SK-N-SH treated with all-trans-retinoic acid at 6 μM for 48 hours (cell line): ENCODE measurements around the gene MRAP.

Experiments
- ATAC-seq: fragments of 200-7000 bp; cut with Tn5 transposase; 3 replicates; pipeline ENCODE4 v1.9.1; 2020; ENCODE audit warnings: mild to moderate bottlenecking, moderate library complexity
- ARNTL ChIP-seq: fragments of 450-650 bp; formaldehyde crosslinking; IDR thresholded peaks from 2 replicates; pipeline ENCODE4 v1.5.0; 2020; ENCODE audit warnings: low read depth, mild to moderate bottlenecking, moderate library complexity, borderline replicate concordance
- BACH2 ChIP-seq: fragments of 250-450 bp; sonication (Bioruptor Pico); IDR thresholded peaks from 2 replicates; pipeline ENCODE4 v1.9.0; 2021; ENCODE audit warnings: mild to moderate bottlenecking, borderline replicate concordance
- CREB5 ChIP-seq: fragments of 250-450 bp; sonication (Bioruptor Pico); IDR thresholded peaks from 2 replicates; pipeline ENCODE4 v1.5.1; 2020; ENCODE audit warnings: low read depth, mild to moderate bottlenecking, moderate library complexity
- CSDC2 ChIP-seq: fragments of 250-450 bp; sonication (Bioruptor Pico); IDR thresholded peaks from 2 replicates; pipeline ENCODE4 v1.5.0; 2020; ENCODE audit warnings: mild to moderate bottlenecking, moderate library complexity
- CSRNP3 ChIP-seq: fragments of 250-450 bp; sonication (Bioruptor Pico); IDR thresholded peaks from 2 replicates; pipeline ENCODE4 v1.5.1; 2021; ENCODE audit warnings: mild to moderate bottlenecking, moderate library complexity
- ESRRG ChIP-seq: fragments of 250-450 bp; sonication (Bioruptor Pico); IDR thresholded peaks from 2 replicates; pipeline ENCODE4 v1.6.1; 2021; ENCODE audit warnings: mild to moderate bottlenecking
- OSR1 ChIP-seq: fragments of 250-450 bp; sonication (Bioruptor Pico); IDR thresholded peaks from 2 replicates; pipeline ENCODE4 v1.8.0; 2022; ENCODE audit warnings: moderate library complexity, mild to moderate bottlenecking, inconsistent platforms
- PATZ1 ChIP-seq: fragments of 250-450 bp; sonication (Bioruptor Pico); IDR thresholded peaks from 2 replicates; pipeline ENCODE4 v1.8.0; 2020; ENCODE audit warnings: mild to moderate bottlenecking, moderate library complexity, borderline replicate concordance
- POU6F1 ChIP-seq: fragments of 250-450 bp; sonication (Bioruptor Pico); IDR thresholded peaks from 2 replicates; pipeline ENCODE4 v1.8.0; 2021; ENCODE audit warnings: low read depth, mild to moderate bottlenecking, moderate library complexity, borderline replicate concordance
- PPARA ChIP-seq: fragments of 250-450 bp; sonication (Bioruptor Pico); IDR thresholded peaks from 2 replicates; pipeline ENCODE4 v1.5.0; 2020; ENCODE audit warnings: mild to moderate bottlenecking, borderline replicate concordance
- RARB ChIP-seq: fragments of 250-450 bp; sonication (Bioruptor Pico); IDR thresholded peaks from 2 replicates; pipeline ENCODE4 v1.8.0; 2021; ENCODE audit warnings: mild to moderate bottlenecking, moderate library complexity
- SNAI2 ChIP-seq: fragments of 250-450 bp; sonication (Bioruptor Pico); IDR thresholded peaks from 2 replicates; pipeline ENCODE4 v1.5.0; 2020; ENCODE audit warnings: mild to moderate bottlenecking, moderate library complexity
- TCF4 ChIP-seq: fragments of 250-450 bp; sonication (Bioruptor Pico); IDR thresholded peaks from 2 replicates; pipeline ENCODE4 v1.8.0; 2021; ENCODE audit warnings: mild to moderate bottlenecking, moderate library complexity, borderline replicate concordance
- TOX ChIP-seq: fragments of 250-450 bp; sonication (Bioruptor Pico); IDR thresholded peaks from 2 replicates; pipeline ENCODE4 v1.8.0; 2021; ENCODE audit warnings: mild to moderate bottlenecking, moderate library complexity, borderline replicate concordance
- TSHZ2 ChIP-seq: fragments of 250-450 bp; sonication (Bioruptor Pico); IDR thresholded peaks from 2 replicates; pipeline ENCODE4 v1.5.0; 2020; ENCODE audit warnings: mild to moderate bottlenecking, moderate library complexity
- ZC3H10 ChIP-seq: fragments of 250-450 bp; sonication (Bioruptor Pico); IDR thresholded peaks from 2 replicates; pipeline ENCODE4 v1.5.1; 2021; ENCODE audit warnings: mild to moderate bottlenecking, moderate library complexity
- ZFP3 ChIP-seq: fragments of 250-450 bp; sonication (Bioruptor Pico); IDR thresholded peaks from 2 replicates; pipeline ENCODE4 v1.5.0; 2020; ENCODE audit warnings: mild to moderate bottlenecking, moderate library complexity
- ZFP30 ChIP-seq: fragments of 450-650 bp; formaldehyde crosslinking; IDR thresholded peaks from 2 replicates; pipeline ENCODE4 v1.5.0; 2022; ENCODE audit warnings: mild to moderate bottlenecking, moderate library complexity
- ZNF565 ChIP-seq: fragments of 450-650 bp; formaldehyde crosslinking; conservative IDR thresholded peaks from 2 replicates; pipeline ENCODE4 v1.5.0; 2020; ENCODE audit warnings: low read depth, mild to moderate bottlenecking, moderate library complexity
- ZNF70 ChIP-seq: fragments of 450-650 bp; formaldehyde crosslinking; IDR thresholded peaks from 2 replicates; pipeline ENCODE4 v1.5.0; 2020; ENCODE audit warnings: mild to moderate bottlenecking, moderate library complexity
- ZNF8 ChIP-seq: fragments of 450-650 bp; formaldehyde crosslinking; IDR thresholded peaks from 2 replicates; pipeline ENCODE4 v1.5.0; 2020; ENCODE audit warnings: mild to moderate bottlenecking, moderate library complexity

The MRAP gene

GRCh38 chr21:32278103-32278502, 20.6 kb upstream of the MRAP start:
- ATAC-seq, result peak; percentile 69
- TF ChIP-seq OSR1 (CRISPR knock-in tag) (no peak), PPARA (no peak), POU6F1 (CRISPR knock-in tag) (no peak), BACH2 (CRISPR knock-in tag) (no peak), CREB5 (CRISPR knock-in tag) (no peak), RARB (no peak), ZNF70 (no peak), ZNF565 (CRISPR knock-in tag) (no peak), ZNF8 (CRISPR knock-in tag) (no peak), ESRRG (CRISPR knock-in tag) (no peak), CSRNP3 (CRISPR knock-in tag) (no peak), ZFP3 (CRISPR knock-in tag) (no peak), CSDC2 (no peak)

GRCh38 chr21:32278518-32279376, 19.9 kb upstream of the MRAP start, which contains the start of gene MIS18A:
Gene MIS18A, minus strand, starts transcription at chr21:32279049. Its CDS starts 35 bp downstream, at chr21:32279014.
- TF ChIP-seq PPARA, result no peak
- no peak for TF ChIP-seq ZNF70
- TF ChIP-seq CSDC2, result no peak
- no peak for TF ChIP-seq TSHZ2 (CRISPR knock-in tag)
- no peak for TF ChIP-seq CREB5 (CRISPR knock-in tag)
- 0 out of 2 replicates have a peak, but pooled peaks have one; percentile 12 for TF ChIP-seq TCF4 (CRISPR knock-in tag)
- 0 out of 2 replicates have a peak, but pooled peaks have one; percentile 25 for TF ChIP-seq ZC3H10 (CRISPR knock-in tag)
- no peak for TF ChIP-seq ESRRG (CRISPR knock-in tag)
- no peak for TF ChIP-seq ARNTL (CRISPR knock-in tag)
- TF ChIP-seq OSR1 (CRISPR knock-in tag), result no peak
- TF ChIP-seq SNAI2 (CRISPR knock-in tag), result no peak
- ATAC-seq, result peak; percentile 96

GRCh38 chr21:32279377-32279680, 19.3 kb upstream of the MRAP start:
- ATAC-seq, result no peak
- no peak for TF ChIP-seq SNAI2 (CRISPR knock-in tag)
- no peak for TF ChIP-seq TOX
- no peak for TF ChIP-seq ZC3H10 (CRISPR knock-in tag)
- TF ChIP-seq ZNF8 (CRISPR knock-in tag), result no peak

GRCh38 chr21:32281531-32281930, 17.1 kb upstream of the MRAP start:
- TF ChIP-seq ZFP30 (CRISPR knock-in tag) (no peak), ZNF8 (CRISPR knock-in tag) (no peak), ZC3H10 (CRISPR knock-in tag) (no peak), PATZ1 (no peak), SNAI2 (CRISPR knock-in tag) (no peak), RARB (no peak), ARNTL (CRISPR knock-in tag) (no peak)
- ATAC-seq, result no peak
